Gastrocnemius medialis (tissue), 4 donors: ENCODE data around the gene ANXA2R.

Source experiments
- CTCF ChIP-seq, 5 experiments: fragments of 450-650 bp in 3 of 5; fragments of 200-600 bp in 2 of 5; sonication (generic) in 2 of 5; IDR thresholded peaks in 4 of 5; conservative IDR thresholded peaks in 1 of 5; 1 replicate in 4 of 5; 2 replicates in 1 of 5; pipeline ENCODE4 v1.5.1; 2016 to 2019; ENCODE audit warnings: antibody characterized with exemption in 5 of 5, mild to moderate bottlenecking in 3 of 5, moderate library complexity in 3 of 5
- POLR2A ChIP-seq, 2 donors: fragments of 450-650 bp; IDR thresholded peaks; one replicate each; pipeline ENCODE4 v1.6.1; 2017; ENCODE audit warnings: antibody characterized with exemption in 2 of 2, mild to moderate bottlenecking in 2 of 2, moderate library complexity in 2 of 2

GRCh38 chr5:43074987-43075318, 34.8 kb upstream of the ANXA2R start:
- TF ChIP-seq POLR2A (IDR thresholded peaks at IDR 0.05), result no peak
- no peak for TF ChIP-seq CTCF (IDR thresholded peaks at IDR 0.05 in 4 of 5, conservative IDR thresholded peaks at IDR 0.05 in 1 of 5)
